Effector CD8-positive, alpha-beta T cell (primary cell): ENCODE data around the gene SMC4.
A peak's percentile ranks its signal among the peaks of the same experiment; 100 is the strongest.

Experiments
- DNase-seq: peaks from one replicate; lab custom pipeline; 2025; lab: John Stamatoyannopoulos, UW

Gene SMC4

GRCh38 chr3:160395297-160395696 lies 4.2 kb upstream of the SMC4 start:
- DNase-seq = no peak

- DNase-seq = no peak
These were observed 678 bp upstream of the SMC4 start for GRCh38 chr3:160398820-160399124.

GRCh38 chr3:160400030-160400701 lies 716 bp downstream of the SMC4 start:
- DNase-seq = peak; percentile 22

GRCh38 chr3:160400702-160401150 lies 1.3 kb downstream of the SMC4 start:
- DNase-seq = no peak

- no peak for DNase-seq
These were observed 2.0 kb downstream of the SMC4 start for GRCh38 chr3:160401291-160402095.

GRCh38 chr3:160402221-160403027 lies 3.0 kb downstream of the SMC4 start:
- no peak for DNase-seq

GRCh38 chr3:160403028-160403545 lies 3.6 kb downstream of the SMC4 start:
- DNase-seq = no peak

- DNase-seq = no peak
These were observed 4.5 kb downstream of the SMC4 start for GRCh38 chr3:160403796-160404470.

GRCh38 chr3:160409812-160410610 lies 10.6 kb downstream of the SMC4 start:
- no peak for DNase-seq

- no peak for DNase-seq
These were observed 13.0 kb downstream of the SMC4 start for GRCh38 chr3:160412477-160412876.

- DNase-seq = peak; percentile 45
These were observed 14.3 kb downstream of the SMC4 start for GRCh38 chr3:160413613-160414248.

- DNase-seq = no peak
These were observed 17.9 kb downstream of the SMC4 start for GRCh38 chr3:160417311-160417710.

- DNase-seq = no peak
These were observed 28.5 kb downstream of the SMC4 start for GRCh38 chr3:160427832-160428424.

- DNase-seq = no peak
These were observed 34.6 kb downstream of the SMC4 start for GRCh38 chr3:160434071-160434470.

GRCh38 chr3:160435095-160435494 lies 35.6 kb downstream of the SMC4 start:
- no peak for DNase-seq

- DNase-seq = no peak
These were observed 36.3 kb downstream of the SMC4 start for GRCh38 chr3:160435747-160436146.

GRCh38 chr3:160437083-160437455 lies 37.6 kb downstream of the SMC4 start:
- no peak for DNase-seq

GRCh38 chr3:160440687-160441086 lies 41.2 kb downstream of the SMC4 start:
- DNase-seq = no peak

GRCh38 chr3:160444411-160444810 lies 45.0 kb downstream of the SMC4 start:
- no peak for DNase-seq

GRCh38 chr3:160445854-160446253 lies 46.4 kb downstream of the SMC4 start:
- no peak for DNase-seq
